ENCODE results near the gene CRISPLD2. TPM values are rescaled to one million over a fixed set of nuclear protein-coding genes. Genes with fewer than 3 reads are reported as not detected.

CRISPLD2 gene
- total and polyA plus RNA-seq, 9 of the 15 experiments (the other 6 are each of a cell fraction or from before 2014, with no cell fraction given), result 0.03 to 0.24 (median 0.04) TPM; not detected in 4

DNA sequence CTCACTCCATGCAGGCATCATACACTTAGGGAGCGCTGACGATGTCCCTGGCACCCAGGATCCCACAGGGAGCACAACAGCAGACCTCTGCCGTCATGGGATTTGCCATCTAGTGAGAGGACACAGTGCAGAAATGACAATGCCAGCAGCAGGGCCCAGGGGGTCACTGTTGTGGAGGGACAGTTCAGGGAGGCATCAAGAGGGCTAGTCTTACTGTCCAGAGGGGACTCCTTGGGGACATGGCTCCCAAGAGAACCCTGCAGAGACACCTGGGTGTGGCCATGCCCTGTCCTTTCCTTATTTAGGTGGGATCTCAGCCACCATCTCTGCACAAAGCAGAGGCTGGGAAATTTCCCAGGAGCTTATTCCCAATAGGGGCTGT is 73.7 kb downstream of the CRISPLD2 start:
- H2AFZ ChIP-seq (ENCODE audit: low read depth, low read length), result no peak overlapping the region
- no peaks in the 10 kb centered on the region for H3K79me2 ChIP-seq (ENCODE audit: control insufficient read depth, insufficient read depth, low read length)
- no TSS peak for BruUV-seq (replicated peaks)
- CTCF ChIA-PET (ENCODE audit: low intra/inter-chr PET ratio), result no interaction called here
- H3K9ac ChIP-seq (ENCODE audit: insufficient read depth in 1 of 2, low read depth in 2 of 2, low read length in 2 of 2), result no peak overlapping the region
- no peak overlapping the region for H3K4me3 ChIP-seq
- WGBS (ENCODE audit: insufficient coverage, low coverage, missing lambda C conversion rate), result 2% methylated on average over 3 of the region's 3 CpGs
- peaks cover 56 to 75% of the 10 kb centered on the region in 2 experiments for H3K27me3 ChIP-seq (ENCODE audit: control insufficient read depth in 2 of 2, insufficient read depth in 2 of 2, low read length in 2 of 2)
- peaks cover 9% of the 10 kb centered on the region; the same call in 1 of the 2 replicates for H4K20me1 ChIP-seq (replicated peaks; ENCODE audit: control insufficient read depth, insufficient read depth, low read length)
- POLR2A ChIA-PET, result interaction anchor here (1.2 kb wide), 1 partner anchor 12 kb away, joined by 5 read pairs; no protein-coding TSS in a partner anchor
- TF ChIP-seq TAF7 (tag; IDR thresholded peaks at IDR 0.05) (no peak), HNRNPK (IDR thresholded peaks at IDR 0.05; ENCODE audit: low read depth, low read length, poor library complexity, severe bottlenecking) (no peak), SPI1 (IDR thresholded peaks at IDR 0.05; ENCODE audit: borderline replicate concordance, low read depth, low read length) (no peak), HNRNPL (IDR thresholded peaks at IDR 0.05; ENCODE audit: low read depth, low read length) (no peak), HSF4 (CRISPR knock-in tag; IDR thresholded peaks at IDR 0.05; ENCODE audit: borderline replicate concordance) (no peak), ETS2 (tag; IDR thresholded peaks at IDR 0.05; ENCODE audit: borderline replicate concordance, poor library complexity, severe bottlenecking) (no peak), OTX1 (CRISPR knock-in tag; IDR thresholded peaks at IDR 0.05) (no peak), CCAR2 (IDR thresholded peaks at IDR 0.05; ENCODE audit: low read depth, low read length) (no peak), POLR3G (IDR thresholded peaks at IDR 0.05; ENCODE audit: extremely low read depth, insufficient read length, insufficient replicate concordance) (no peak), TARDBP (IDR thresholded peaks at IDR 0.05) (no peak)
- TF ChIP-seq, protein P1, sequence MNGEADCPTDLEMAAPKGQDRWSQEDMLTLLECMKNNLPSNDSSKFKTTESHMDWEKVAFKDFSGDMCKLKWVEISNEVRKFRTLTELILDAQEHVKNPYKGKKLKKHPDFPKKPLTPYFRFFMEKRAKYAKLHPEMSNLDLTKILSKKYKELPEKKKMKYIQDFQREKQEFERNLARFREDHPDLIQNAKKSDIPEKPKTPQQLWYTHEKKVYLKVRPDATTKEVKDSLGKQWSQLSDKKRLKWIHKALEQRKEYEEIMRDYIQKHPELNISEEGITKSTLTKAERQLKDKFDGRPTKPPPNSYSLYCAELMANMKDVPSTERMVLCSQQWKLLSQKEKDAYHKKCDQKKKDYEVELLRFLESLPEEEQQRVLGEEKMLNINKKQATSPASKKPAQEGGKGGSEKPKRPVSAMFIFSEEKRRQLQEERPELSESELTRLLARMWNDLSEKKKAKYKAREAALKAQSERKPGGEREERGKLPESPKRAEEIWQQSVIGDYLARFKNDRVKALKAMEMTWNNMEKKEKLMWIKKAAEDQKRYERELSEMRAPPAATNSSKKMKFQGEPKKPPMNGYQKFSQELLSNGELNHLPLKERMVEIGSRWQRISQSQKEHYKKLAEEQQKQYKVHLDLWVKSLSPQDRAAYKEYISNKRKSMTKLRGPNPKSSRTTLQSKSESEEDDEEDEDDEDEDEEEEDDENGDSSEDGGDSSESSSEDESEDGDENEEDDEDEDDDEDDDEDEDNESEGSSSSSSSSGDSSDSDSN (IDR thresholded peaks at IDR 0.05; ENCODE audit: borderline replicate concordance in 1 of 2, low read depth in 2 of 2, low read length in 2 of 2), result no peak
- FAIRE-seq, result no peak
- no peak for DNase-seq (ENCODE audit: extremely low read depth in 1 of 4, low spot score in 3 of 4)
- H3K9me1 ChIP-seq (ENCODE audit: control insufficient read depth, insufficient read depth, low read length), result no peaks in the 10 kb centered on the region
- H3K36me3 ChIP-seq (ENCODE audit: control insufficient read depth, insufficient read depth, low read length), result no peaks in the 10 kb centered on the region
- no peak overlapping the region for H3K4me2 ChIP-seq (ENCODE audit: insufficient read depth, low read length)
- intact Hi-C loops (cut with micrococcal nuclease) (no loop called here), in situ Hi-C loops (cut with MboI) (no loop called here)
- H3K27ac ChIP-seq (ENCODE audit: extremely low read depth, low read depth, low read length), result no peak overlapping the region
- no peaks in the 10 kb centered on the region for H3K9me3 ChIP-seq (replicated peaks; ENCODE audit: control insufficient read depth, insufficient read depth, low read depth, low read length)
- H3K4me1 ChIP-seq (replicated peaks in 1 of 2; ENCODE audit: control insufficient read depth in 2 of 2, insufficient read depth in 2 of 2, low read length in 2 of 2), result peaks cover 0 to 3% of the 10 kb centered on the region in 2 experiments; a peak in 2 of 5 replicates
- no peak for ATAC-seq
